Medulla oblongata (tissue), 1 donor: ENCODE measurements around the gene SC5D.

ENCODE experiments used
- DNase-seq: peaks from one replicate; pipeline ENCODE4 v3.0.0-alpha.2; 2015; ENCODE audit errors: extremely low spot score

SC5D gene

GRCh38 chr11:121291896-121292494, 576 bp upstream of the SC5D start:
- DNase-seq, result peak; percentile 63

- peak; percentile 52 for DNase-seq
Observed at GRCh38 chr11:121293288-121293594, 670 bp downstream of the SC5D start.

GRCh38 chr11:121295246-121296029, 2.9 kb downstream of the SC5D start:
- no peak for DNase-seq

GRCh38 chr11:121297872-121298271, 5.3 kb downstream of the SC5D start:
- DNase-seq, result no peak

GRCh38 chr11:121298774-121299173, 6.2 kb downstream of the SC5D start:
- no peak for DNase-seq

GRCh38 chr11:121299417-121299816, 6.8 kb downstream of the SC5D start:
- no peak for DNase-seq

- DNase-seq, result no peak
Observed at GRCh38 chr11:121300313-121300971, 7.9 kb downstream of the SC5D start.

GRCh38 chr11:121300972-121301699, 8.6 kb downstream of the SC5D start:
- DNase-seq, result no peak

GRCh38 chr11:121304759-121305158, 12.2 kb downstream of the SC5D start:
- no peak for DNase-seq

- DNase-seq, result no peak
Observed at GRCh38 chr11:121308816-121309215, 16.2 kb downstream of the SC5D start.

- DNase-seq, result no peak
Observed at GRCh38 chr11:121309688-121310087, 17.1 kb downstream of the SC5D start.

- DNase-seq, result no peak
Observed at GRCh38 chr11:121310908-121311307, 18.3 kb downstream of the SC5D start.

GRCh38 chr11:121311373-121311772, 18.8 kb downstream of the SC5D start:
- DNase-seq, result no peak

GRCh38 chr11:121312483-121312882, 19.9 kb downstream of the SC5D start:
- no peak for DNase-seq

GRCh38 chr11:121318848-121319834, 26.6 kb downstream of the SC5D start:
- peak; percentile 84 for DNase-seq

GRCh38 chr11:121321614-121322243, 29.2 kb downstream of the SC5D start:
- DNase-seq, result peak; percentile 91

- peak; percentile 45 for DNase-seq
Observed at GRCh38 chr11:121323046-121323607, 30.6 kb downstream of the SC5D start.

GRCh38 chr11:121326230-121326629, 33.7 kb downstream of the SC5D start:
- DNase-seq, result no peak

- DNase-seq, result no peak
Observed at GRCh38 chr11:121327553-121327952, 35.0 kb downstream of the SC5D start.
